ENCODE results near the gene HLA-B.
"Not testable (repeated sequence)": the region's sequence is repeated elsewhere in the genome, so short reads cannot be mapped to it uniquely, and the experiment has no call there.

Gene HLA-B

DNA sequence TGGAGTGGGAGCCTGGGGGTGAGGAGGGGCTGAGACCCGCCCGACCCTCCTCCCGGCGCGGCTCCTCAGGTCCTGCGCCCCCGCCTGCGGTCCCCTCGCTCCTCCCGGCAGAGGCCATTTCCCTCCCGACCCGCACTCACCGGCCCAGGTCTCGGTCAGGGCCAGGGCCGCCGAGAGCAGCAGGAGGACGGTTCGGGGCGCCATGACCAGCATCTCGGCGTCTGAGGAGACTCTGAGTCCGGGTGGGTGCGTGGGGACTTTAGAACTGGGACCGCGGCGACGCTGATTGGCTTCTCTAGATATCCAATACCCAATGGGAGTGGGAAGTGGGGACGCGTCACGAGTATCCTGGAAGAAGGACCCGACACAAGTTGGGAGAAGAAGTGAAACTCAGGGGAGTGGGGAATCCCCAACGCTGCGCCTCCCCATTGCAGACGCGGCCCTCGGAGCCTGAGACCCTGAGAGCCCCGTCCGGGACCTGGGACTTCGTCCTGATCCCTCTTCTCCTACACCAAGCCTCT is at the start of gene HLA-B:
Gene HLA-B, minus strand, starts transcription at position 234 of the 521 bp plus-strand sequence. Its CDS starts 21 bp downstream, at position 213.
- DNase-seq, result peak; percentile 76

DNA sequence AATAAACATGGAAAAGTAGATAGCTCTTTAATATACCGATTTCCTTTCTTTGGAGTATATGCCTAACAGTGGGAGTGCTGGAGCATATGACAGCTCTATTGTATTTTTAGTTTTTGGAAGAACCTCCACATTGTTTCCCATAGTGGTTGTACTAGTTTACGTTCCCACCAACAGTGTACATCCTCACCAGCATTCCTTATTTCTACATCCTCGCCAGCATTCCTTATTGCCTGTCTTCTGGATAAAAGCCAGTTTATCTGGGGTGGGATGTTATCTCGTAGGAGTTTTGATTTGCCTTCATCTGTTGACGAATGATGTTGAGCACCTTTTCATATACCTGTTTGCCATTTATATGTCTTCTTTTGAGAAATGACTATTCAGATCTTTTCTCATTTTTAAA is 49.0 kb upstream of the HLA-B start:
- DNase-seq, result no peak

DNA sequence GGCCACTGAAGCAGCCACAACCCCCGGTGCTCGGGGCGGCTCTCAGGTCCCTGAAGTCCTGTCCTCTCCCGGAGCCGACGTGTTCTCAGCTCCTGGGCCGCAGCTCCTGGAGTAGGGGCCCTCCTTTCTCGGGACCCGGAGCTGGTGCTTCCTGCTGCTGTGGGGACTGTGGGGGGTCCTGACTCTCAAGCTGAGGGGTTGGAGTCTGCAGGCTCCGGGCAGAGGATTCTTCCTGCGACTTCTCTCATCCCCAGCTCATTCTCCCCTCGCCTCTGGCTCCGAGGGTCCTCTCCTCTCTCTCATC is 47.0 kb upstream of the HLA-B start:
- not testable (repeated sequence) for DNase-seq

GRCh38 chr6:31403283-31404060 is 46.5 kb upstream of the HLA-B start, which contains the start of gene MICA:
Gene MICA (plus strand): TSS chr6:31403595. CDS start chr6:31403633, 38 bp downstream.
- DNase-seq, result peak; percentile 86

GRCh38 chr6:31402324-31403282 is 45.6 kb upstream of the HLA-B start:
- peak; percentile 68 for DNase-seq

GRCh38 chr6:31401403-31401802 is 44.4 kb upstream of the HLA-B start:
- DNase-seq, result no peak

DNA sequence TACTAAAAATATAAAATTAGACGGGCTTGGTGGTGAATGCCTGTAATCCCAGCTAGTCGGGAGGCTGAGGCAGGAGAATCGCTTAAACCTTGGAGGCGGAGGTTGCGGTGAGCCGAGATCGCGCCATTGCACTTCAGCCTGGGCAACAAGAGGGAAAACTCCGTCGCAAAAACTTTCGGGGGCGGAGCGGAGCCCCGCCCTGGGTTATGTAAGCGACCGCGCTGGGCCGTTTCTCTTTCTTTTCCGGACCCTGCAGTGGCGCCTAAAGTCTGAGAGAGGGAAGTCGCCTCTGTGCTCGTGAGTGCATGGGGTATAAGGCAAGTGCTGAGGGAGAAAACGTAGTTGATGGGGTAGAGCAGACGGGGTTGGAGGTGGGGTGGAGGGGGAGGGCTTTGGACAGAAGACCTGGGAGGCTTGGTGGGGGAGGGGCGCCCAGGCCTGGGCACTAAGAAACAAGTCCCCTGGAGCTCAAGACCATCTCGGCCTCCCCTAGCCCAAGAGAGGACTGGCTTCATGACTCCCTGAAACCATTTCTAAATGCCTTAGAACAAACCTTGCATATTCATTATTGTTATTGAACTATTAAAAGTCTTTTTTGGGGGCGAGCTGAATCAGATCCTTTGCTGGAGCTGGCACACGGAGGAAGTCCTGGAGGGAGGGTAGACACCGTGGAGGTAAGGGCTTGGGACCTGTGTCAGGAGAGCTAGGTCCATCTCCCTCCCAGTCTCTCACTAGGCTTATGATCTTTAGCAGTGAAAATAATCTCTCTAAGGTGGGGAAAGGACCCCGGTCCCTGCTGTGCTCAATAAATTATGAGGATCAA is 43.7 kb upstream of the HLA-B start:
- DNase-seq, result peak; percentile 81

GRCh38 chr6:31399589-31400466 is 42.8 kb upstream of the HLA-B start:
- peak; percentile 79 for DNase-seq

DNA sequence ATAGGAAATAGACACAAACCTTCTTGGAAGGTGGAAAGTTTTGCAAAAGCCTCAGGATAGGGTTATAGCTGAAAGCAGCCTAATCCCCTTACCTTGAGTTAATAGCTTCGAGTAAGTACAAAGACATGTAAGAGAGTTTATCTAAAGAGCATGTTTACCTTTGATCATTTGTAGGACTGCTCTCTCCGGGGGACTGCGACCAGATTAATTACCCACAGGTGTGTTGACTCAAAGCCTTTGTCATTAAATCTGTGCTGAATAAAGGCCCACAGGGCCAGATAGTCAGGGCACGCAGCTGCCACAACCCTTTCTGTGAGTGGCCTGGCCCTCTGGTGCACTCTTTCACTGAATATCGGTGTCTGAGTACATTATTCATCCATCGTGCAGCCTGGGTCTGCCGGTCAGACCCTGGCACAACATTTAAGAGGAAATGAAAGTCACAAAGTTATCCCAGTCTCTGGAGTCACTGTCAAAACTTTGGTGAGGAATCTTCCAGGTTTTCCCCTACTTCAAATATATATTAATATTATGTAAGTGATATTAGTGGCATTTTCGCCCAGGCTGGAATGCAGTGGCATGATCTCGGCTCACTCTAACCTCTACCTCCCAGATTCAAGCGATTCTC is 41.0 kb upstream of the HLA-B start:
- DNase-seq, result no peak

DNA sequence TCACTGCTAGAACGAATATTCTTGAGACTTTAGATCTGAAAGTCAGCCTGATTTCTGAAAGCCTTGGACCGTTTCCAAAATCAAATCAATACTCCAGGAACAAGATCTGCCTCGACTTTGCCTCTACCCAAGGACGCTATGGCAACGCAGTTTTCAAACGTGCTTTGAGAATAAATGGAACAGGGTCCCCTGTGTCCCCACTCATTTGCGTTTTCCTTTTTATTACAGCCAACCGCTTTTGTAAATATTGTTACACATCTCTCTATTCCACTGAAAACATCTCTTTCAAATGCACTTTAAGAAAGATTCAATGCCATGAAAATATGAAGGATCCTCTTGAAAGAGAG is 40.1 kb upstream of the HLA-B start:
- not testable (repeated sequence) for DNase-seq

DNA sequence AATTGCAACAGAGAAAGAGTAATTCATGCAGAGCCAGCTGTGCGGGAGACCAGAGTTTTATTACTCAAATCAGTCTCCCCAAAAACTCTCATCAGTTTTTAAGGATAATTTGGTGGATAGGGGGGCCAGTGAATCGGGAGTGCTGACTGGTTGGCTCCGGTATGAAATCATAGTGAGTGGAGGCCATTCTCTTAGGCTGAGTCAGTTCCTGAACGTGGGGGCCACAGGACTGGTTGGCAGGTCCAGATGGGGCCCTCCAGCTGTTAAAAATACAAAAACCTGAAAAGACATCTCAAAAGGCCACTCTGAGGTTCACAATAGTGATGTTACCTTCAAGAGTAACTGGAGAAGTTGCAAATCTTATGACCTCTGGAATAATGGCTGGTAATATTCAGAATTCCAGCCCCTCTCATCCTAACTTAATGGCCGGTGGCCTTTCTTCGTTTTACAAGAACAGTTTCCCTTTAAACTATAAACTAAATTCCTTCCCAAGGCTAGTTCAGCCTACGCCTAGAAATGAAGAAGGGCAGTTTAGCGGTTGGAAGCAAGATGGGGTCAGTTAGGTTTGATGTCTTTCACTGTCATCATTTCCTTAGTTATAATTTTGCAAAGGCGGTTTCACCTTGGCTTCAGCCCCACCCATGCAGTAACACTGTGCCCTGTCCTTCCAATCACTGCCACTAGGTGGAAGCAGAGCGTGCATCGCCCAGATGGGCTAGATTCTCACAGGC is 39.6 kb upstream of the HLA-B start:
- peak; percentile 95 for DNase-seq

DNA sequence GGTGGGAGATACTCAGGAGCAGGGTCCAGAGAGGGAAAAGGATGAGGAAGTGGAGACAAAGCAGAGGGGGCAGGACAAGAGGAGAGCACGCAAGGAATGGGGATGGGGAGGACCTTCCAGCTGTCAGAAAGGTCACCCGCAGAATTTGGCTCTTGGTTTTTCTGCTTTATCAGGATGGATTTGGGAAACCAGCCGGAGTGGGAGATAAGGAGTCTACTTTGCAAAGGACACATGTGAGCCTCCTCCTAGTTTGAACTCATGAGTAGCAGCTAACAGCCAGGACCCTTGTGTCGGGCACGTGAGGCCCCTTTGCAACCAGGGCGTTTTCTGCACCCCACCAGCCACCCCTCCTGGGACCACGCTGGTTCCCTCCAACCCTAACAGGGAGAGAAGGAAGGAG is 38.9 kb upstream of the HLA-B start:
- no peak for DNase-seq

- DNase-seq, result no peak
These were observed 37.4 kb upstream of the HLA-B start for GRCh38 chr6:31394381-31394780.

DNA sequence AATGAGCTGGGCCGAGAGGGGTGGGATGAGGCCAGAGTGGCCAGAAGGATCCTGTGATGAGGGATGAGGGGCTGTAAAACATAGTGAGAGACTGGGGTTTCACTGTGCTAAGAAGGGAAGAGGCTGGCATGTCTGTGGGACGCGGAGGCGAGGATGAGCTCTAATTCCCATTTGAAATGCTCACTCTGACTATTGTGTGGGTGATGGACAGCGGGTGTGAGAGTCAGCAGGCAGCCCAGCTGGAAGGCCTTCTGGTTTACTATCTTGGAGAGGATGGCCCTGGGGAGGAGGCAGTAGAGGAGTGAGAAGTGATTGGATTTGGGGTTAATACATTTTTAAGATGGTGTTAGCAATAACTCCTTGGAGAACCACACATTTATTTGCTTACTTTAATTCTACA is 37.0 kb upstream of the HLA-B start:
- no peak for DNase-seq

- DNase-seq, result not testable (repeated sequence)
These were observed 32.8 kb upstream of the HLA-B start for GRCh38 chr6:31389802-31390132.

DNA sequence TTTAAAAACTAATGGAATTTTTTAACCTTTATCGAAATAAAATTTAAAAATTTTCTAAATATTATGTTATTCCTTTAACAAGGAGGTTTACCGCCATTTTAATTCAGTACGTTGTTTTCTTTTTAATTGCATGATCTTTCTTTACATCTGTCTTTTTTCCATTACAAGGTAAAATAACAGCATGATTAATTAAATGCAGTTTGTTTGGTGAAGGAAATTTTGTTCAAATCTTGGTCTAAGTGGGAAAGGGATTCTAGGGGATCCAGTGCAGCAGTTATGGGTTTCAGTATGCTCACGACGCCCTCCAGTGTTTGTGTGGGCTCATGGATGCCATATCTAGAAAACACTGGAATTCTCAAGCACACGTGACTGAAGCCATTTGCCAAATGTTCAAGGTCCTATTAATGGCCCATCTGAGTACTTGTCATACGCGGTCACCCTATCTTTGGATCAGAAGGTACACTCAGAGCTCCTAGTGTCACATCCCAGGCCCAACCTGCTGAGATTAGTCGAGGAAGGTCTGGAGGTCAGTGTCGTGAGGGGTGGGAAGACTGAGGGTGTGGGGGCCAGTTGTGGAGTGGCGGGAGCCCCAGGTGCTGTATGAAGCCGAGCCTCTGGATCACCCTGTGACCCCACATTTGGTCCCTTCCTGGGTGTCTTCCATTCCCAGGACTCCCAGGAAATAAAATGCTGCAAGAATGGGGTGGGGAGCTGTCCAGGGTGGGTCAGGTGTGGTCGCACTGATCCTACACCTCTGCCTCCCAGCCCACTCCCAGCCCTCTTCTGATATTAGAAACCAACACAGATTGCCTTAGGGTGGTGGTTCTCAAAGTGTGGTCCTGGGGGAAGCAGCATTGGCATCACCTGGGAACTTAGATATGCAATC is 32.2 kb upstream of the HLA-B start:
- not testable (repeated sequence) for DNase-seq

GRCh38 chr6:31386977-31387376 is 30.0 kb upstream of the HLA-B start:
- DNase-seq, result no peak

DNA sequence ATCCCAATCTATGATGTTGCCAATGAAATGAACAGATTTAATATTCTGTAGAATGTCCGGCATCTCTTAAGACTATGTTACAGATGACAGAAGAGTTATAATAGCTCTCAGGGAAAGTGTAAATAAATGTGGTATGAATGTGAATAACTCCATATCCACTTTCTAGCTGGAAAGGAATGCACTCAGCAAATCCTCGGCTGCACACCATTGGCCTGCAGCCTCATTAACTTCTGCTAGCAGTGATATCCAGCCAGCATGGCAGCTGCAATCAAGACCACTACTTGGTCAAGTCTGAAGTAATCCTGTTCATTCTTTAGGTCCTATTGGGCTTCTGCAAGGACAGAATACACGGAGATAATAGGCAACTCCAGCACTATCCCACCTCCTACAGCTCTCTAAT is 29.1 kb upstream of the HLA-B start:
- DNase-seq, result no peak

DNA sequence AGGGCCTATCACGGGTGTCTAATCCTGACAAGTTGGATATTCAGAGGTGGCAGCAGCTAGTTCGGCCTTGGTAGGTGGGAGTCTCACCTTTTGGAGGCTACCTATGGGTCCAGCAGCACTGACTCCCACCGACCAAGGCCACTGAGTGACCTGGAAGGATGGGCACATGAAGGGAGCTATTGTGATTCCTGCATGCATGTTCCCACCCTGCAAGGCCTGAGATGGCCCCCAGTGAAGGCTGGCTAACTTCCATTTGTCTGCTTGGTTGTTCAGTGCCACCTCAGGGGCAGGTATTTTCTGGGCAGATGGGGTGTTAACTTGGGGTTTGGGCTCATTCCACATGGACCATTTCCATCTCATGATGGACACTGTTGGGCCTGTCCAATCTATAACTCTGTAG is 28.1 kb upstream of the HLA-B start:
- DNase-seq, result no peak

DNA sequence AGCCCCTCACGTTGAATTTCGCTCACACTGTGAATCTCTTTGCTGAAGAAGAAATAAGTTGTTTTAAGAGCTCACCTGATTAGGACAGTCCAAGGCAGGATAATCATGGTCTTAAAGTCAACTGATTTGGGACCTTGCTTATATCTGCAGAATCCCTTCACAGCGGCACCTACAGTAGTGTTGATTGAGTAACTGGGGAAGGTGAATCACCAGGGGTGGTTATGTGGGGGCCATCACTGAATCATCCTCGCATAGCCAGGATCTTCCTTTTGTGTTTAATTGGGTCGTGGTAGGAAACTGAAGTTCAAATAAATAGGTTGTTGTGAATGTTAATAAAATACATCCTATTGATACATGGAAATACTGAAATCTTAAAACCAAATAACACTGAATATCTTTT is 26.2 kb upstream of the HLA-B start:
- no peak for DNase-seq
